SW480 (cell line): Measurements from ENCODE around the gene MAP7.
A peak's percentile ranks its signal among the peaks of the same experiment; 100 is the strongest.

ENCODE experiments used
- DNase-seq: peaks from one replicate; pipeline ENCODE4 v3.0.0-alpha.2; 2016; ENCODE audit warnings: low spot score

Gene MAP7

GRCh38 chr6:136563386-136564152, 13.3 kb upstream of the MAP7 start:
- DNase-seq: no peak

- DNase-seq: no peak
Observed at GRCh38 chr6:136562211-136562610, 12.0 kb upstream of the MAP7 start.

- DNase-seq: no peak
Observed at GRCh38 chr6:136553166-136553787, 3.1 kb upstream of the MAP7 start.

- no peak for DNase-seq
Observed at GRCh38 chr6:136552054-136552453, 1.8 kb upstream of the MAP7 start.

- DNase-seq: peak; percentile 29
Observed at GRCh38 chr6:136551103-136551502, 881 bp upstream of the MAP7 start.

- DNase-seq: no peak
Observed at GRCh38 chr6:136550045-136550329, 235 bp downstream of the MAP7 start.

GRCh38 chr6:136549300-136550044, 750 bp downstream of the MAP7 start:
- peak; percentile 34 for DNase-seq

- DNase-seq: no peak
Observed at GRCh38 chr6:136548582-136549299, 1.5 kb downstream of the MAP7 start.

- no peak for DNase-seq
Observed at GRCh38 chr6:136547871-136548270, 2.4 kb downstream of the MAP7 start.

- DNase-seq: peak; percentile 31
Observed at GRCh38 chr6:136547336-136547735, 2.9 kb downstream of the MAP7 start.

- DNase-seq: no peak
Observed at GRCh38 chr6:136546331-136546730, 3.9 kb downstream of the MAP7 start.

- no peak for DNase-seq
Observed at GRCh38 chr6:136544326-136544725, 5.9 kb downstream of the MAP7 start.

- no peak for DNase-seq
Observed at GRCh38 chr6:136541395-136541794, 8.8 kb downstream of the MAP7 start.

GRCh38 chr6:136539967-136540652, 10.1 kb downstream of the MAP7 start:
- no peak for DNase-seq

- DNase-seq: no peak
Observed at GRCh38 chr6:136538836-136539235, 11.4 kb downstream of the MAP7 start.

GRCh38 chr6:136535880-136536650, 14.2 kb downstream of the MAP7 start:
- DNase-seq: no peak

GRCh38 chr6:136535017-136535765, 15.0 kb downstream of the MAP7 start:
- DNase-seq: no peak

- DNase-seq: no peak
Observed at GRCh38 chr6:136534268-136534667, 16.0 kb downstream of the MAP7 start.

- no peak for DNase-seq
Observed at GRCh38 chr6:136533487-136533886, 16.7 kb downstream of the MAP7 start.

- DNase-seq: no peak
Observed at GRCh38 chr6:136532030-136532429, 18.2 kb downstream of the MAP7 start.

GRCh38 chr6:136529710-136530109, 20.5 kb downstream of the MAP7 start:
- no peak for DNase-seq
